GM21786 (cell line): ENCODE measurements around the gene PLET1.

Source experiments
- ATAC-seq: cut with Tn5 transposase; IDR thresholded peaks from one replicate; pipeline ENCODE4 v1.9.1; 2021; ENCODE audit not compliant: unreplicated experiment

PLET1 gene

GRCh38 chr11:112285841-112286311, 25.2 kb upstream of the PLET1 start:
- ATAC-seq, result no peak

- no peak for ATAC-seq
Observed at GRCh38 chr11:112281726-112282125, 21.1 kb upstream of the PLET1 start.

- peak; percentile 85 for ATAC-seq
Observed at GRCh38 chr11:112280268-112281126, 19.8 kb upstream of the PLET1 start.

- peak; percentile 43 for ATAC-seq
Observed at GRCh38 chr11:112279901-112280267, 19.2 kb upstream of the PLET1 start.

- ATAC-seq, result no peak
Observed at GRCh38 chr11:112278803-112279202, 18.1 kb upstream of the PLET1 start.

GRCh38 chr11:112277941-112278340, 17.3 kb upstream of the PLET1 start:
- ATAC-seq, result no peak

- ATAC-seq, result no peak
Observed at GRCh38 chr11:112277029-112277428, 16.4 kb upstream of the PLET1 start.

- no peak for ATAC-seq
Observed at GRCh38 chr11:112274007-112274783, 13.5 kb upstream of the PLET1 start.

- no peak for ATAC-seq
Observed at GRCh38 chr11:112273066-112273465, 12.4 kb upstream of the PLET1 start.

- no peak for ATAC-seq
Observed at GRCh38 chr11:112271242-112271641, 10.6 kb upstream of the PLET1 start.

GRCh38 chr11:112270551-112271180, 10.0 kb upstream of the PLET1 start:
- ATAC-seq, result no peak

GRCh38 chr11:112269139-112269538, 8.5 kb upstream of the PLET1 start:
- no peak for ATAC-seq

- ATAC-seq, result no peak
Observed at GRCh38 chr11:112268406-112268805, 7.7 kb upstream of the PLET1 start.

GRCh38 chr11:112267188-112267591, 6.5 kb upstream of the PLET1 start:
- ATAC-seq, result no peak

GRCh38 chr11:112266410-112266778, 5.7 kb upstream of the PLET1 start:
- no peak for ATAC-seq

GRCh38 chr11:112265659-112266409, 5.2 kb upstream of the PLET1 start:
- no peak for ATAC-seq

GRCh38 chr11:112255067-112255720, 5.5 kb downstream of the PLET1 start:
- no peak for ATAC-seq

- ATAC-seq, result no peak
Observed at GRCh38 chr11:112253605-112254242, 6.9 kb downstream of the PLET1 start.

- ATAC-seq, result no peak
Observed at GRCh38 chr11:112249871-112250610, 10.6 kb downstream of the PLET1 start.
